ENCODE results near the gene C3orf49. TPM values are rescaled to one million over a fixed set of nuclear protein-coding genes. Genes with fewer than 3 reads are reported as not detected.

C3orf49 gene
- total RNA-seq, 1 experiment from 2014 or later, result not detected

DNA sequence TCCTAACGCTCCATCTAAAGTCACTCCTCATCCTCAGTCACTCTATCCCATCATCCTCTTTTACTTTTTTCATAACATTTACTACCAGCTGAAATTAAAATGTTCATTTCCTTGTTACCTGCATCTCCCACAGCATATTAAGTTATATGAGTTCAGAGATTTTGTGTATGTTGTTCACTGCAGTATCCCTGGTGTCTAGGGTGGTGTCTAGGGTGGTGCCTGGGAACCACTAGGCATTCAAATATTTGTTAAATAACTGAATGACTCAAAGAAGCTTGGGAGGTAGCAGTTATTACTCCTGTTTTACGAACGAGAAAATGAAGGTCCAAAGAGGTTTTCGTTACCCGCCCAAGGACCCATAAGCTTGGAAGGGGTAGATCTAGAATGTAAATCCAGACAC is 1.9 kb upstream of the C3orf49 start:
- no peak overlapping the region for H3K4me3 Mint-ChIP-seq (ENCODE audit: low read depth, unreplicated experiment)
- BruUV-seq (replicated peaks), result no TSS peak
- CTCF ChIA-PET, result no interaction called here
- no peaks in the 10 kb centered on the region for H3K36me3 Mint-ChIP-seq (ENCODE audit: insufficient read depth, unreplicated experiment)
- H3K9me3 Mint-ChIP-seq (ENCODE audit: low read depth, unreplicated experiment), result no peaks in the 10 kb centered on the region
- no peak overlapping the region for H3K27ac Mint-ChIP-seq (ENCODE audit: unreplicated experiment)
- TF ChIP-seq, protein P1, sequence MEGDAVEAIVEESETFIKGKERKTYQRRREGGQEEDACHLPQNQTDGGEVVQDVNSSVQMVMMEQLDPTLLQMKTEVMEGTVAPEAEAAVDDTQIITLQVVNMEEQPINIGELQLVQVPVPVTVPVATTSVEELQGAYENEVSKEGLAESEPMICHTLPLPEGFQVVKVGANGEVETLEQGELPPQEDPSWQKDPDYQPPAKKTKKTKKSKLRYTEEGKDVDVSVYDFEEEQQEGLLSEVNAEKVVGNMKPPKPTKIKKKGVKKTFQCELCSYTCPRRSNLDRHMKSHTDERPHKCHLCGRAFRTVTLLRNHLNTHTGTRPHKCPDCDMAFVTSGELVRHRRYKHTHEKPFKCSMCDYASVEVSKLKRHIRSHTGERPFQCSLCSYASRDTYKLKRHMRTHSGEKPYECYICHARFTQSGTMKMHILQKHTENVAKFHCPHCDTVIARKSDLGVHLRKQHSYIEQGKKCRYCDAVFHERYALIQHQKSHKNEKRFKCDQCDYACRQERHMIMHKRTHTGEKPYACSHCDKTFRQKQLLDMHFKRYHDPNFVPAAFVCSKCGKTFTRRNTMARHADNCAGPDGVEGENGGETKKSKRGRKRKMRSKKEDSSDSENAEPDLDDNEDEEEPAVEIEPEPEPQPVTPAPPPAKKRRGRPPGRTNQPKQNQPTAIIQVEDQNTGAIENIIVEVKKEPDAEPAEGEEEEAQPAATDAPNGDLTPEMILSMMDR (IDR thresholded peaks at IDR 0.05; ENCODE audit: unreplicated experiment), result no peak
- no peak for DNase-seq
- intact Hi-C loops (cut with micrococcal nuclease; ENCODE audit: unreplicated experiment), result loop anchor here (10.0 kb wide), 1 partner anchor 242 kb away; no protein-coding TSS in a partner anchor
- no peaks in the 10 kb centered on the region for H3K27me3 Mint-ChIP-seq (ENCODE audit: unreplicated experiment)
- peaks cover 26% of the 10 kb centered on the region for H3K4me1 Mint-ChIP-seq (ENCODE audit: low read depth, unreplicated experiment)

DNA sequence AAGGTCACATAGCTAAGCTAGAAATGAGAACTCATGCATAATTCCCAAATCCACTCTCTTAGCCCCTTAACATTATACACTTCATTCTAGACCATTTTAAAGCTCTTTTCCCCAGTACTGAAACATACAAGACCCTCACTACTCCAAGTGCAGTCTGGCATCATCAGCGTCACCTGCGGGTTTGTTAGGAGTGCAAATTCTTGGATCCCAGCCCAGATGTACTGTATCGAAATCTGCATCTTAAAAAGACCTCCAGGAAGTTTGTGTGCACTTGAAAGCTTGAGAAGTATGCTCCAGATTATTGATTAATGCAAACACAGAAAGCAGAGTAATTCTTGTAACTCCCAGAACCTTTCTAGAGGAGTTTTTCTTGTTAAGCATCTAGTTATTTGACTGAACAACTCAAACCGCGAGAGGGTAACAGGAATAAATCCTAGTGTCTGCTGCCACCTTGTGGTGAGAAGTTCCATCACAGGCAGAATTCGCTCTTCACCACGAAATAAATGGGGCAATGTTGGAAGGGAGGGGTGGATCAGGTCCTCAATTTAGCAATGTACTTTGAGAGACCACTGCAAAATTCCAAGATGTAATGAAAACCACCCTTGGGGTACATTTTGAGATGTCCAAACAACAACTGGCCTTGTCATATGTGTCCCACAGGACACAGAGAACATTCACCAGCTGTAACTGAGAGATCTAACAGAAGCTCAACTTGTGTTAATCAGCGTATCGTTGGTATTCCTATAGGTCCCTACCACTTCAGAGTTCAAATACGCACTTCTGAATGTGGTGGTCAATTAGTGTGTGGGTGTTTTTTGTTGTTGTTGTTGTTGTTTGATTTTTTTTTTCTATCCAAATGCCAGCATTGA is 583 bp upstream of the C3orf49 start:
- no peak overlapping the region for H3K4me3 Mint-ChIP-seq (ENCODE audit: low read depth, unreplicated experiment)
- no peaks in the 10 kb centered on the region for H3K36me3 Mint-ChIP-seq (ENCODE audit: insufficient read depth, unreplicated experiment)
- H3K27me3 Mint-ChIP-seq (ENCODE audit: unreplicated experiment), result no peaks in the 10 kb centered on the region
- no TSS peak for BruUV-seq (replicated peaks)
- intact Hi-C loops (cut with micrococcal nuclease; ENCODE audit: unreplicated experiment), result loop anchor here (1.0 to 10.0 kb wide), 4 partner anchors 156 to 467 kb away; no protein-coding TSS in a partner anchor
- CTCF ChIA-PET, result interaction anchor here (0.5 to 1.6 kb wide), 7 partner anchors 14 to 945 kb away, joined by 3 to 8 read pairs (median 3); no protein-coding TSS in a partner anchor
- TF ChIP-seq, protein P1 (IDR thresholded peaks at IDR 0.05; ENCODE audit: unreplicated experiment), result peak; percentile 62
- peaks cover 26% of the 10 kb centered on the region for H3K4me1 Mint-ChIP-seq (ENCODE audit: low read depth, unreplicated experiment)
- H3K27ac Mint-ChIP-seq (ENCODE audit: unreplicated experiment), result no peak overlapping the region
- no peaks in the 10 kb centered on the region for H3K9me3 Mint-ChIP-seq (ENCODE audit: low read depth, unreplicated experiment)
- peak; percentile 66 for DNase-seq

DNA sequence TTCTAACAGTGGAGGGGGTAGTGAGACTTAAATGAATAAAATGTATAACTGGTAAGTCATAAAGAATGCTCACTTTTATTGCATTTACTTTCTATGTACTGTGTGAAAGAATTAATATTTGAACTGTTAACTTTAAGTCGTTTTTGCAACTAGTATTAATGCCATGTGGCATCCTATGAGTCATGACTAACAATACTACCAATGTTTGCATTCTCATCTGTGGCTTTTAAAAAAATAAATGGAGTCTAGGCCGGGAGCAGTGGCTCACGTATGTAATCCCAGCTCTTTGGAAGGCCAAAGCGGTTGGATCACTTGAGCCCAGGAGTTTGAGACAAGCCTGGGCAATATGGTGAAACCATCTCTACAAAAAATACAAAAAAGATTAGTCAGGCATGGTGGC is 5.2 kb downstream of the C3orf49 start:
- Mint-ChIP-seq H3K27me3 (ENCODE audit: unreplicated experiment) (no peaks in the 10 kb centered on the region), H3K9me3 (ENCODE audit: low read depth, unreplicated experiment) (no peaks in the 10 kb centered on the region), H3K4me3 (ENCODE audit: low read depth, unreplicated experiment) (no peak overlapping the region), H3K36me3 (ENCODE audit: insufficient read depth, unreplicated experiment) (no peaks in the 10 kb centered on the region), H3K4me1 (ENCODE audit: low read depth, unreplicated experiment) (no peaks in the 10 kb centered on the region), H3K27ac (ENCODE audit: unreplicated experiment) (no peak overlapping the region)
- CTCF ChIA-PET, result interaction anchor here (0.6 to 0.7 kb wide), 2 partner anchors 136 to 163 kb away, joined by 6 to 7 read pairs; no protein-coding TSS in a partner anchor
- TF ChIP-seq, protein P1 (IDR thresholded peaks at IDR 0.05; ENCODE audit: unreplicated experiment), result no peak
- intact Hi-C loops (cut with micrococcal nuclease; ENCODE audit: unreplicated experiment), result no loop called here
- BruUV-seq (replicated peaks), result no TSS peak
- DNase-seq, result no peak

DNA sequence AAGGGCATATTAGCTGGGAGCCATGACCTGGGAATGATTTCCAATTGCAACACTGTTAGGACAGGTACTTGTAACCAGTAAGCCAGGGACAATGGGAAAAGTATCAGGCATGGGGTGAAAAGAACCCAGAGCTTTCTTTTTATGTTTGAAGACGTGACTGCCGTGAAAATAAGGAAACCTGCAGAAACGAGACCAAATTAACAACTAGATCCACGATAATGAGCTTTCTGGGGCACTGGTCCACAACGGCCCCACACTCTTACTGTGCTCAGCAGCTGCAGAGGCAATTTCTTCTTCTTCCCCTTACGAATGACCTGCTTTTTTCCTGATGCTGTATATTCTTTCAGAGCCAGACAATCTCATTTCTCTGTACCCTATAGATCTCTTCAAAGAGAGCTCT is 11.4 kb downstream of the C3orf49 start:
- H3K27ac Mint-ChIP-seq (ENCODE audit: unreplicated experiment), result no peak overlapping the region
- no peaks in the 10 kb centered on the region for H3K27me3 Mint-ChIP-seq (ENCODE audit: unreplicated experiment)
- H3K9me3 Mint-ChIP-seq (ENCODE audit: low read depth, unreplicated experiment), result no peaks in the 10 kb centered on the region
- H3K4me3 Mint-ChIP-seq (ENCODE audit: low read depth, unreplicated experiment), result no peak overlapping the region
- peaks cover 15% of the 10 kb centered on the region for H3K36me3 Mint-ChIP-seq (ENCODE audit: insufficient read depth, unreplicated experiment)
- intact Hi-C loops (cut with micrococcal nuclease; ENCODE audit: unreplicated experiment), result no loop called here
- no TSS peak for BruUV-seq (replicated peaks)
- H3K4me1 Mint-ChIP-seq (ENCODE audit: low read depth, unreplicated experiment), result no peaks in the 10 kb centered on the region
- CTCF ChIA-PET, result no interaction called here
- TF ChIP-seq, protein P1 (IDR thresholded peaks at IDR 0.05; ENCODE audit: unreplicated experiment), result no peak
- no peak for DNase-seq

Measured in Calu3 (cell line).